Upper lobe of left lung (tissue), 4 donors: ENCODE data around the gene MRC2.

Experiments used
- EP300 ChIP-seq, 4 donors: sonication (generic); formaldehyde crosslinking; IDR thresholded peaks; one replicate each; pipeline ENCODE4 v1.5.1; 2017; ENCODE audit warnings: antibody characterized with exemption in 4 of 4, control low read depth in 2 of 4
- POLR2AphosphoS5 ChIP-seq, 2 donors: sonication (generic); formaldehyde crosslinking; IDR thresholded peaks; one replicate each; pipeline ENCODE4 v1.5.1; 2017; ENCODE audit warnings: antibody characterized with exemption in 2 of 2
- TF ChIP-seq, protein P1 (sequence below), 6 experiments: fragments of 450-650 bp in 4 of 6; fragments of 200-600 bp in 2 of 6; sonication (generic) in 2 of 6; IDR thresholded peaks; one replicate each; pipeline ENCODE4 v1.5.1; 2016 to 2019; ENCODE audit warnings: antibody characterized with exemption in 6 of 6

DNA sequence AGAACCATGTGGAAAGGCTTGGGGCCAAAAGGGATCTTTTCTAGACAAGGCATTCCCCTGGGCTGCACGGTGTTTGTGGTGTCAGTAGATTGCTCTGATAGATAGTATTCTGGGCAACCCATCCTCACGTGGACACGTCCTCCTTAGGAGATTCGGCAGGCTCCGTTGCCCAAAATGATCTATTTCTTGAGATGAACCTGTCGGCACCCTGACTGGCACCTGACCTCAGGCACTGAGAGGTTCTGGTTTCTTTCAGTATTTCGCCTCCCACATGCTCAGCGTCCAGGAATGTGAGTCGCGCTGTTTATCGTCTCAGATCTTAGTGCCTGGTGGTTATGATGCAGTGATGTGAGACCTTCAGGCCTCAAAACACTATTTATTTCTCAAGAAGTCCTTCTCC, 91.0 kb downstream of the MRC2 start:
- TF ChIP-seq, protein P1, sequence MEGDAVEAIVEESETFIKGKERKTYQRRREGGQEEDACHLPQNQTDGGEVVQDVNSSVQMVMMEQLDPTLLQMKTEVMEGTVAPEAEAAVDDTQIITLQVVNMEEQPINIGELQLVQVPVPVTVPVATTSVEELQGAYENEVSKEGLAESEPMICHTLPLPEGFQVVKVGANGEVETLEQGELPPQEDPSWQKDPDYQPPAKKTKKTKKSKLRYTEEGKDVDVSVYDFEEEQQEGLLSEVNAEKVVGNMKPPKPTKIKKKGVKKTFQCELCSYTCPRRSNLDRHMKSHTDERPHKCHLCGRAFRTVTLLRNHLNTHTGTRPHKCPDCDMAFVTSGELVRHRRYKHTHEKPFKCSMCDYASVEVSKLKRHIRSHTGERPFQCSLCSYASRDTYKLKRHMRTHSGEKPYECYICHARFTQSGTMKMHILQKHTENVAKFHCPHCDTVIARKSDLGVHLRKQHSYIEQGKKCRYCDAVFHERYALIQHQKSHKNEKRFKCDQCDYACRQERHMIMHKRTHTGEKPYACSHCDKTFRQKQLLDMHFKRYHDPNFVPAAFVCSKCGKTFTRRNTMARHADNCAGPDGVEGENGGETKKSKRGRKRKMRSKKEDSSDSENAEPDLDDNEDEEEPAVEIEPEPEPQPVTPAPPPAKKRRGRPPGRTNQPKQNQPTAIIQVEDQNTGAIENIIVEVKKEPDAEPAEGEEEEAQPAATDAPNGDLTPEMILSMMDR (IDR thresholded peaks at IDR 0.05) = no peak
- TF ChIP-seq POLR2AphosphoS5 (IDR thresholded peaks at IDR 0.05) = no peak
- no peak for TF ChIP-seq EP300 (IDR thresholded peaks at IDR 0.05)
